ENCODE results near the gene SCN2B.
A peak's percentile ranks its signal among the peaks of the same experiment; 100 is the strongest.

Gene SCN2B

GRCh38 chr11:118174006-118174567 lies 2.4 kb downstream of the SCN2B start:
- DNase-seq = no peak

GRCh38 chr11:118172356-118172755 lies 4.1 kb downstream of the SCN2B start:
- no peak for DNase-seq

- DNase-seq = peak; percentile 45
Measured at GRCh38 chr11:118171269-118172062, 5.0 kb downstream of the SCN2B start.

- DNase-seq = no peak
Measured at GRCh38 chr11:118170882-118171268, 5.6 kb downstream of the SCN2B start.

- no peak for DNase-seq
Measured at GRCh38 chr11:118170231-118170630, 6.2 kb downstream of the SCN2B start.

- no peak for DNase-seq
Measured at GRCh38 chr11:118169300-118170140, 6.9 kb downstream of the SCN2B start.

GRCh38 chr11:118168751-118169150 lies 7.7 kb downstream of the SCN2B start:
- DNase-seq = no peak

GRCh38 chr11:118168316-118168715 lies 8.1 kb downstream of the SCN2B start:
- DNase-seq = no peak

- no peak for DNase-seq
Measured at GRCh38 chr11:118167906-118168305, 8.5 kb downstream of the SCN2B start.

- DNase-seq = no peak
Measured at GRCh38 chr11:118167253-118167652, 9.2 kb downstream of the SCN2B start.

GRCh38 chr11:118166641-118167040 lies 9.8 kb downstream of the SCN2B start:
- DNase-seq = no peak

- DNase-seq = no peak
Measured at GRCh38 chr11:118164885-118165284, 11.6 kb downstream of the SCN2B start.

- DNase-seq = no peak
Measured at GRCh38 chr11:118163494-118163893, 12.9 kb downstream of the SCN2B start.

- DNase-seq = no peak
Measured at GRCh38 chr11:118162846-118163245, 13.6 kb downstream of the SCN2B start.

- DNase-seq = no peak
Measured at GRCh38 chr11:118161786-118162185, 14.7 kb downstream of the SCN2B start.

GRCh38 chr11:118157186-118157895 lies 19.1 kb downstream of the SCN2B start:
- DNase-seq = no peak

- no peak for DNase-seq
Measured at GRCh38 chr11:118156531-118157185, 19.8 kb downstream of the SCN2B start.

- no peak for DNase-seq
Measured at GRCh38 chr11:118155776-118156530, 20.5 kb downstream of the SCN2B start.

- DNase-seq = no peak
Measured at GRCh38 chr11:118154641-118155040, 21.8 kb downstream of the SCN2B start.

GRCh38 chr11:118153976-118154375 lies 22.5 kb downstream of the SCN2B start:
- DNase-seq = no peak

GRCh38 chr11:118153516-118153915 lies 22.9 kb downstream of the SCN2B start:
- DNase-seq = no peak
